Prostate gland (tissue), 1 donor: ENCODE data around the gene EVPLL.

Experiments used
- POLR2A ChIP-seq: fragments of 450-650 bp; IDR thresholded peaks from one replicate; pipeline ENCODE4 v1.6.1; 2016; ENCODE audit warnings: antibody characterized with exemption, mild to moderate bottlenecking
- POLR2AphosphoS5 ChIP-seq: sonication (generic); formaldehyde crosslinking; IDR thresholded peaks from one replicate; pipeline ENCODE4 v1.6.1; 2017; ENCODE audit warnings: antibody characterized with exemption

- TF ChIP-seq POLR2AphosphoS5 = no peak
- no peak for TF ChIP-seq POLR2A
Observed at GRCh38 chr17:18353541-18353940, 24.0 kb upstream of the EVPLL start.
